Head of caudate nucleus (tissue), 42 donors: ENCODE measurements around the gene PAX7.
"Not testable (repeated sequence)": the region's sequence is repeated elsewhere in the genome, so short reads cannot be mapped to it uniquely, and the experiment has no call there.

Experiments
- DNase-seq, 42 donors: peaks; one replicate each; pipeline versions ENCODE4 v3.0.0 to v3.0.0-alpha.2; 2020 to 2021; ENCODE audit warnings: mixed read lengths in 7 of 42
- intact Hi-C: fragments of 100-400 bp; cut with DNase I; formaldehyde crosslinking; loops from one replicate; pipeline ENCODE4 v1.15.0; 2022

Gene PAX7

GRCh38 chr1:18735224-18735997, 104.8 kb downstream of the PAX7 start:
- intact Hi-C loops: no loop called here
- DNase-seq: no peak

- intact Hi-C loops: no loop called here
- no peak for DNase-seq
Observed at GRCh38 chr1:18736958-18737357, 106.3 kb downstream of the PAX7 start.

GRCh38 chr1:18738126-18738525, 107.5 kb downstream of the PAX7 start:
- intact Hi-C loops: no loop called here
- no peak for DNase-seq

- intact Hi-C loops: no loop called here
- no peak for DNase-seq
Observed at GRCh38 chr1:18738617-18739016, 108.0 kb downstream of the PAX7 start.

- no peak for DNase-seq
- intact Hi-C loops: no loop called here
Observed at GRCh38 chr1:18739408-18739807, 108.8 kb downstream of the PAX7 start.

- DNase-seq: no peak
- intact Hi-C loops: no loop called here
Observed at GRCh38 chr1:18739897-18740296, 109.3 kb downstream of the PAX7 start.

- intact Hi-C loops: no loop called here
- no peak for DNase-seq
Observed at GRCh38 chr1:18740617-18741016, 110.0 kb downstream of the PAX7 start.

- intact Hi-C loops: no loop called here
- no peak for DNase-seq
Observed at GRCh38 chr1:18743233-18743632, 112.6 kb downstream of the PAX7 start.

- DNase-seq, intact Hi-C loops: not testable (repeated sequence)
Observed at GRCh38 chr1:18744381-18744780, 113.7 kb downstream of the PAX7 start.

- DNase-seq: no peak
- intact Hi-C loops: no loop called here
Observed at GRCh38 chr1:18746981-18747380, 116.3 kb downstream of the PAX7 start.

GRCh38 chr1:18747671-18748070, 117.0 kb downstream of the PAX7 start:
- no peak for DNase-seq
- intact Hi-C loops: no loop called here

- DNase-seq: no peak
- intact Hi-C loops: no loop called here
Observed at GRCh38 chr1:18748435-18748834, 117.8 kb downstream of the PAX7 start.

GRCh38 chr1:18749569-18749968, 118.9 kb downstream of the PAX7 start:
- no peak for DNase-seq
- intact Hi-C loops: no loop called here

- intact Hi-C loops: no loop called here
- DNase-seq: no peak
Observed at GRCh38 chr1:18750600-18750999, 120.0 kb downstream of the PAX7 start.

- no peak for DNase-seq
- intact Hi-C loops: no loop called here
Observed at GRCh38 chr1:18751425-18751824, 120.8 kb downstream of the PAX7 start.

GRCh38 chr1:18752409-18752808, 121.8 kb downstream of the PAX7 start:
- intact Hi-C loops: no loop called here

GRCh38 chr1:18760156-18760555, 129.5 kb downstream of the PAX7 start:
- intact Hi-C loops: no loop called here

More at GRCh38 chr1:18752409-18752808, 121.8 kb downstream of the PAX7 start:
- DNase-seq: no peak

GRCh38 chr1:18761948-18762840, 131.5 kb downstream of the PAX7 start:
- DNase-seq: peak in 13 of 42 donors; percentile 4 to 44 (median 25)

More at GRCh38 chr1:18760156-18760555, 129.5 kb downstream of the PAX7 start:
- no peak for DNase-seq

GRCh38 chr1:18764362-18764761, 133.7 kb downstream of the PAX7 start:
- peak in 6 of 42 donors; percentile 3 to 38 (median 14) for DNase-seq
- intact Hi-C loops: no loop called here

More at GRCh38 chr1:18761948-18762840, 131.5 kb downstream of the PAX7 start:
- intact Hi-C loops: no loop called here

- no peak for DNase-seq
- intact Hi-C loops: no loop called here
Observed at GRCh38 chr1:18765725-18766124, 135.1 kb downstream of the PAX7 start.
